SHP77 treated with DMSO at 0.1 percent for 48 hours (cell line): Measurements from ENCODE around the gene NEK3.
"Not testable (repeated sequence)": the region's sequence is repeated elsewhere in the genome, so short reads cannot be mapped to it uniquely, and the experiment has no call there.

Experiments used
- DNase-seq: peaks from one replicate; lab custom pipeline; 2025; lab: John Stamatoyannopoulos, UW

NEK3 gene

DNA sequence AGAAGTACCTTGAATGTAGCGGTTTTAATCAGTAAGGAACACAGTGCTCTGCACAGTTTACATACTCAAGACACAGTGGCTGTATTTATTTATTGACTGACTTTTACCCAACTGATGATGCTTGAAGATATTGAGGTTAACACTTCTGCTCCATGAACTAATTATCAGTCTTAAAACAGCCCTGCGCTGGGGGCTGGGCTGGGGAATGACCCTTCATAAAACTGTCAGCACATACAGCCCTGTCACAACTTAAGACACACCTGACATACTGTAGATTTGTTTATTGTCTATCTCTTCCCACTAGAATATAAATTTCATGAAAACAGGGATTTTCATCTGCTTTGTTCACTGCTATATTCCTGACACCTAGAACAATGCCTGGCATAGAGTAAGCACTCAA, 41.3 kb downstream of the NEK3 start:
- DNase-seq, result no peak

DNA sequence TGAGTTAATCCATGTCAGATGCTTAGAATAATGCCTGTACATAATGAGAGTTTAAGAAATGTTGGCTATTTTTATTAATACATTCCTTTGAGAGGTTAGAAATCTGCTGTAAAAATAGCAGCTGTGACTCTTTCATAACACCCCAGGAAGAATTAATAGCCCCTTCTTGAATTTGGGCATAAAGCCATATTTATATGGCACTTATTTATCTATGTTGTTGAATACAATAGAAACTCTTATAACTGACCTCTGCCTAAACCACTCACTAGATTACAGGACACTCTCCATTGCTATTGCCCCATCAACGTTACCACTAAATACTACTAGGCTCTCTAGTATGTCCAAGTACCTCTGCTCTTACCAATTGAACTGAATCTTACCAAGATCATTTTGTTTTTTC, 46.8 kb downstream of the NEK3 start:
- DNase-seq, result no peak

DNA sequence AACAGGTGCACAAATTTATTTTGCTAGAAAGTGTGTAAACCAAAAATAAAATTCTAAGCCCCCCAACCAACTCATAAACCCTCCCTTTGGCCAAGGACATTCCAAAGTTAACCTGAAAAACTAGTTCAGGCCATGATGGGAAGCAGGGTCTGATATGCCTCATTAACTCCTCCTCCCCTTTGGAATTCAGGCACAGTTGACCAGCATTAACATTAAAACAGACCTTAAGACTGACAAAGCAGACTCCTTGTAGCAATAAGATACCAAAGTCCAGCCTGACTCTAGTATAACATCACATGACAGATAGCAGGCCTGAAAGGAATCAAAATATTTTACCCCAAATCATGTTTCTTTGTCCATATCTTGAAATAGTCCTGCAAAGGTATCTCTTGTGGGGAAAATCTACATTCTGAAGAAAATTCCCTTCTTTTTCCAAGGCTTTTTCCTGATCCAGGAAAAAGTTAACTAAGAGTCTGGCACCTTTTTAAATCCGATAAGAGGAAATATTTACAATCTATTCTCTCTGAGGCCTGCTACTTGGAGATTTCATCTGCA, 50.2 kb downstream of the NEK3 start:
- no peak for DNase-seq

DNA sequence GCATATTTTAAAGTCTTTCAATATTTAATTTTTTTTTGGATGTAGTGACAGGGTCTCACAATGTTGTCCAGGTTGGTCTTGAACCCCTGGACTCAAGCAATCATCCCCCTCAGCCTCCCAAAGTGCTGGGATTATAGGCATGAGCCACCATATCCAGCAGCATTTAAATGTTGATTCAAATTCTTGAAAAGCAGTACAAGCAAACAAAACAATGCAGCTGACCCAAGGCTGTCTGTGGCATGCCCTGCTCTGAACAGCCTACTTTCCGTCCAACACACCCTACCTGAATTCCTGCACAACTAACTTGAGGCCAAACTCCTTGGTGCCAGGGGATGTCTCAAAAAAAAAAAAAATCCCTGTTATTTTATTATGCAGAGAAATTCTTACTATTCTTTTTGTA, 53.6 kb downstream of the NEK3 start:
- DNase-seq, result no peak

DNA sequence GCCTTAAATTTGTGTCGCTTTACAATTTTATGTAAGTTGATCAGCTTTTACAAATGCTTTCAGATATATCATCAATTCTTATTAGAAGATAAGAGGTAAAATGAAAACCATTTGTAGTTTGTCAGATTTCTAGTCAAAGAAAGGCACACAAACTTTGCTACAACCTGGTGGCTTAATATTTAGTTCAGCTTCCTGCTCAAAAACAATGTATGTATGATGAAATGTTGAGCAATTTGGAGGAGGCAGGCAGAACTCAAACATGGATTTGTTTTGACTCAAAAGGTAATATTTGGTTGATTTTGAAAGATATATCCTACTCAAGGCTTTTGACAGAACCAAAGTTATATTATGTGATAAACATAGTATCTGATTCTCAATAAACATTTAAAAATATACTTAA, 54.8 kb downstream of the NEK3 start:
- no peak for DNase-seq

DNA sequence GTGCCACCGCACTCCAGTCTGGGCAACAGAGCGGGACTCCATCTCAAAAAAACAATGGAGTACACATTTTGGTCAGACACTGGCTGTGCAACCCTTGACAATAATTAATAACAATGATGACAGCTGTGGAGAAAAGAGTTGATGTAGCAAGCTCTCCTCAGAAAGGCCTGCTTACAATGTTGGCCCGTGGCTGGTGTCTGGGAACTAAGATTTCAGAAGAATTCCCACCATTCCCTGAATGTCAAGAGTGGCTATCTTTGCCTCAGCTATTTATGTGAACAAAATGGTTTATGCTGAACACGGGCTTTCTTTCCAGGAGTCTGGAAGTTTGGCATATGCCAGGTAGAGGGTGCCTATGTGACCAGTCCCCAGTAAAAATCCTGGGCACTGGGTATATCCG, 56.0 kb downstream of the NEK3 start:
- no peak for DNase-seq

DNA sequence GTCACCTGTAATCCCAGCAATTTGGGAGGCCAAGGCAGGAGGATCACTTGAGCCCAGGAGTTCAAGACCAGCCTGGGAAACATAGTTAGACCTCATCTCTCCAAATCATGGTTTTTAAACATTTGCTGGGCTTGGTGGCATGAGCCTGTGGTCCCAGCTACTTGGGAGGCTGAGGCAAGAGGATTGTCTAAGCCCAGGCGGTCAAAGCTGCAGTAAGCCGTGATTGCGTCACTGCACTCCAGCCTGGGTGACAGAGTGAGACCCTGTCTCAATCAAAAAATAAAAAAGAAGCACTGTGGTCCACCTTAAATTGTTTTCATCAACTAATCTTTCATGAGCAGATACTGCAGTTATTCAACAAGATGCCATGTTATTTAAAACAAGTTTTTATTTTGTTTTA, 57.0 kb downstream of the NEK3 start:
- DNase-seq, result not testable (repeated sequence)

DNA sequence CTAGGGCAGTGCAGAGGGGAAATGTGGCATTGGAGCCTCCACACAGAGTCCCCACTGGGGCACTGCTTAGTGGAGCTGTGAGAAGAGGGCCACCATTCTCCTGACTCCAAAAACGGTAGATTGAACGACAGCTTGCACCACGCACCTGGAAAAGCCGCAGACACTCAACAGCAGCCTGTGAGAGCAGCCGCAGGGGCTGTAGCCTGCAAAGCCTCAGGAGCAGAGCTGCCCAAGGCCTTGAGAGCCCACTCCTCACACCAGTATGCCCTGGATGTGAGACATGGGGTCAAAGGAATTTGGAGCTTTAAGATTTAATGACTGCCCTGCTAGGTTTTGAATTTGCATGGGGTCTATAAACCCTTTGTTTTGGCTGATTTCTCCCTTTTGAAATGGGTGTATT, 62.2 kb downstream of the NEK3 start:
- DNase-seq, result no peak

DNA sequence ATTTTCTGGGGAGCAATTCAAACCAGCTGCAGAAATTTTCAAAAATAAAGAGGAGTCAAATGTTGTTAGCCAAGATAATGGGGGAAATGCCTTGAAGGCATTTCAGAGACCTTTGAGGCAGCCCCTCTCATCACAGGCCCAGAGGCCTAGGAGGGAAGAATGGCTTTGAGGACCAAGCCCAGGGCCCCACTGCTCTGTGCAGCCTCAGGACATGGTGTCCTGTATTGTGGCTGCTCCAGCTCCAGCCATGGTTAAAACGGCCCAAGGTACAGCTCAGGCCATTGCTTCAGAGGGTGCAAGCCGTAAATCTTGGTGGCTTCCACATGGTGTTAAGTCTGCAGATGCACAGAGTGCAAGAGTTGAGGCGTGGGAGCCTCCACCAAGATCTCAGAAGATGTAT, 62.6 kb downstream of the NEK3 start:
- DNase-seq, result no peak

DNA sequence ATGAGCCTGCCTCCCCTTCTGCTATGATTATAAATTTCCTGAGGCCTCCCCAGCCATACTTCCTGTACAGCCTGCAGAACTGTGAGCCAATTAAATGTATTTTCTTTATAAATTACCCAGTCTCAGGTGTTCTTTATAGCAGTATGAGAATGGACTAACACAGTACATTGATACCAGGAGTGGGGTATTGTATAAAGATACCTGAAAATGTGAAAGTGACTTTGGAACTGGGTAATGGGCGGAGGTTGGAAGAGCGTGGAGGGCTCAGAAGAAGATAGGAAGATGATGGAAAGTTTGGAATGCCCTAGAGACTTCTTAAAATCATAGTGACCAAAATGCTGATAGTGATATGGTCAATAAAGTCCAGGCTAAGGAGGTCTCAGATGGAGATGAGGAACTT, 63.3 kb downstream of the NEK3 start:
- DNase-seq, result no peak

DNA sequence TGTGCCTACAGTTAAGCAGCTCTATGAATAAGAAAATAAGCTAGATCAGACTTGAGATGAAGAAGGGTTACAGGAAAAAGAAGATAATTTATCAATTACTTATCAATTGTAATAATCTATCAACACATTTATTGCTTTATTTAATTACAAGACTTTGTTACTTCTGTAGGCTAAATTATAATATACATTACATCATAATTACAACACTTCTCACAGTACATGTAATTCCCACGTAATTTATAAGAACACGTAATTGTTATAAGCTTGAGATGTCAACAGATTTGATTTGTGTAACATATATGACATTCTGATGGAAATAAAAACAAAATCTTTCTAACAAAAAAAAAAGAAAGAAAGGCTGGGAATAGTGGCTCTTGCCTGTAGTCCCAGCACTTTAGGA, 67.3 kb downstream of the NEK3 start:
- DNase-seq, result no peak

DNA sequence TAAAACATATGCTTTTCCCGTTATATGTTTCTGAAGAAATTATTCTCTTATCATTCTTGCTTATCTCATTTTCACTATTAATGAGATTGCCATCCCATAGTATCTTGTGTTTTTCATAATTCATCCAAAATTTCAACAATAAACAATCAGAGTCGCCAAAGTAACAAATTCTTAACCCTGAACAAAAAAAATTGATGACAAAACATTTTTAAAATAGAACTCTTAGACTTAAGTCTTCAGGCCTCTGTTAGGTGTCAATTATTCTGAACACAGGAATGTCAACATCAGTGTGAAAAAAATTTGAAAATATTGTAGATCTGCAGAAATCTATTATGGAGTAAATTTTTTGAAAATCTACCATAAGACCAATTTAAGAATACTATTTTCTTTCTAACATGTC, 67.9 kb downstream of the NEK3 start:
- no peak for DNase-seq

DNA sequence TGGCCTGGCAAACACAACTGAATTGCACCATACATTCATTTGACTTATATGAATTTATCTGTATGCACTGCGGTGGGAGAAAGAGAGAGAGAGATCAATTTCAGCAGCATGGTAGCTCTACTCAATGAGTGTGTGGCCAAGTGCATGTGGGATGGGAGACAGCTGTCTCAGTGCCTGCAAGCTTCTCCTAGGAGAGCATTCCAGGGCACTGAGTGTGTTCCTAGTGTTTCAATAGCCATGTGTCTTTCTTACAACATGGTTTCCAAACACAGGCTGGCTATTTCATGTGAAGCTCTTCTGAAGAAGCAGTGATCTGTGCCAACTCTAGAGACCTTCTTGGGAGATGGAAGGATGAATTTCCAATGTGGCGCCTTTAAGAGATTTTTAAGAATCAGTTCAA, 74.0 kb downstream of the NEK3 start:
- DNase-seq, result no peak

DNA sequence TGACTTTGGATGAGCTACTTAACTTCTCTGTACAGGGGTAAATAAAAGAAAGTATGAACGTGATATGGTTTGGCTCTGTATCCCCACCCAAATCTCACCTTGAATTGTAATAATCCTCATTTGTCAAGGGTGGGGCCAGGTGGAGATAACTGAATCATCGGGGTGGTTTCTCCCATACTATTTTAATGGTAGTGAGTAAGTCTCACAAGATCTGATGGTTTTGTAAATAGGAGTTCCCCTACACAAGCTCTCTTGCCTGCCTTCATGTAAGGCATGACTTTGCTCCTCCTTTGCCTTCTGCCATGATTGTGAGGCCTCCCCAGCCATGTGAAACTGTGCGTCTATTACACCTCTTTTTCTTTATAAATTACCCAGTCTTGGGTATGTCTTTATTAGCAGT, 74.4 kb downstream of the NEK3 start:
- not testable (repeated sequence) for DNase-seq
